NCI-H748 (cell line): Measurements from ENCODE around the gene DAB2IP.
A peak's percentile ranks its signal among the peaks of the same experiment; 100 is the strongest.
"Not testable (repeated sequence)": the region's sequence is repeated elsewhere in the genome, so short reads cannot be mapped to it uniquely, and the experiment has no call there.

Source experiments
- DNase-seq: peaks from one replicate; lab custom pipeline; 2025; ENCODE audit not compliant: unreplicated experiment; lab: John Stamatoyannopoulos, UW

Gene DAB2IP

DNA sequence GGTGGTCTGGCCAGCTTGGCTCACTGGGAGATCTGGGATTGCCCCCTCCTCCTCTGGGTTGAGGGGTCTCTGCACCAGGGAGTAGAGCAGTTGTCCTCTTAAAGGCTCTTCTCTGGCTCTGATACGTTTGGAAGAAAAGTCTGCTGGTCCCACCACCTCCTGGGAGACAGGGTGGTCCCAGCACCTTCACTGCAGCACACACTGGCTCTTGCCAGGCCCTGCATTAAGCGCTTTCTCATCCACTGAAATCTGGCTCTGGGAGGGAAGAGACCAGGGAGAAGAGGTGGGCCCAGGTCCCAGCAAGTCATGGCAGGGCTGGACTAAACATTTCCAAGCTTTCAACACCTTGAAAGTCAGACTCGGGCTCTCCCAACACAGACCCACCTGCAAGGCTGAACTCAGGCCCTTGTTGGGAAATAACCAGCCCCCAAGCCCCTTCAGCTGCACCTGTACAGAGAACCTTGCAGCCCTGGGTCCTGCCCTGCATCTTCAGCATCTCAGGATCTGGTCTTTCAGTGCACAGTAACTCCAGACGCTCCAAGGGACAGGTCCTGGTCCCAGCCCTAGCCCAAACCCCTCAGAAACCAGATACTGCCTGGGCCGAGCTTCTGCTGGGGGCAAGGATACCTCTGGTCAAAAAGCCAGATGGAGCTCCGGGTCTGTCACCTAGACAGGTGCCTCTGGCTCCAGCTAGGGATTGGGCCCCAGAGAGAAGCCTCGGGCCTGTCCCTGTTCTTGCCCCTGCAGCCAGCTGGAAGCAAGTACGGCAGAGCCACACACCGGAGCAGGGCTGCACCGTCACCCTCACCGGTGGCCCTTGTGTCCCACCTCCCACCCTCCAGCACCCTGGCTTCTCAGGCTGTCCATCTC lies 134.5 kb downstream of the DAB2IP start:
- DNase-seq = no peak

DNA sequence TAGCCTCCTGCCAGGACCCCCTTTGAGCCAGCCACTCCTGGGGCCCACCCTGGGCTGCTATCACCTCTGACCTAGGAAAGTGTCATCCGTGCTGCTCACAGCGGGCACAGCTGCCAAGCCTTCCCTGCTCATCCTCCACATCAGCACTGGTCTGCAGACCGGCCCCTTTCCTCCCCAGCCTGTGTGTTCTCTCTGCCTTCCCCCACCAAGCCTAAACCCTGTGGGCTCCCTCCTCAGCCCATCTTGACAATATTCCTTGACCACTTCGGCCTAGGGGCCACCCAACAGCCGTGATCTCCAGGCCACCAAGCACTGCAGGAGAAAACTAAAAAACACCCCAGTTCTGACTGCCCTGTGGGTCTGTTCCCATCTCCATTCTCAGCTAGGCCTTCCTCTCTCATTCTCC lies 135.1 kb downstream of the DAB2IP start:
- no peak for DNase-seq

DNA sequence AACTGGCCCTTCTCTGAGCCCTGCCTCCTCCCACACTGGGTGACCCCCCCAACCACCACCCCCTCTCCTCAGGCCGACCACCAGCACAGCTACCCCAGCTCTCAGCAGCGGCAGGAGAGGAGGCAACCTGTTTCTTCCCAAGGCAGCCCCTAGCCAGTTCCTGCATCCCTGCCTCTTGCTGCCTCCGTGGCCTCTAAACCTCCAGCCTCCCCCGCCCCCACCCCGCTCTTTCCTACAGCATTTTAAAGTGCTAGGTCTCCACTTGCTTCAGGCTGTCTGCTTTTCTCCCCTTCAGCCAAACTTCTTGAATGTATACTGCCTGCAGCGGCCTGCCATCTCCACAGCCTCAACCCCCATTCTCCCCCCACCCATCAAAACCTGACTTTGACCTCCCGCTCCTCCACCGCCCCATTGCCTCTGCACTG lies 135.6 kb downstream of the DAB2IP start:
- no peak for DNase-seq

DNA sequence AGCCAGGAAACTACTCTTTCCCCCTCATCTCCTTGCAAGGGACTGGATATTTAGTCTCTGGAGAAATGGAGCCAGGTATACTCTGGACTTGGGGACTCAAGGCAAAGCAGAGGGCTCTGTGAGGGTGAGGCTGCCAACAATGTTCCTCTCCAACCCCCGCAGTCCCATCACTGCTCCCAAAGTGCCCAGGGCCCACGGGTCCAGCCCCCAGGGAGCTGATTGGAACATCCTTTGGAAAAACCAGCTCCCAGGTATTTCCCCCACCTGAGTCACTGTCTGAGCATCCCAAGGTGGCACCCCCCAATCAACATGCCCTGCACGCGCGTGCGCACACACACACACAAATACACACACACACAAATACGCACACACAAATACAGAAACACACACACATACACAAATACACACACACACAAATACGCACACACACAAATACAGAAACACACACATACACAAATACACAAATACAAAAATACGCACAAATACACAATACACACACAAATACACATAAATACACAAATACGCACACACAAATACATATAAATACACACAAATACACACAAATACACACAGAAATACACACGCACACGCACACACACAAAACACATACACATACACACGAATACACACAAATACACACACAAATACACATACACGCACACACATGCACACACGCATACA lies 137.4 kb downstream of the DAB2IP start:
- DNase-seq = no peak

DNA sequence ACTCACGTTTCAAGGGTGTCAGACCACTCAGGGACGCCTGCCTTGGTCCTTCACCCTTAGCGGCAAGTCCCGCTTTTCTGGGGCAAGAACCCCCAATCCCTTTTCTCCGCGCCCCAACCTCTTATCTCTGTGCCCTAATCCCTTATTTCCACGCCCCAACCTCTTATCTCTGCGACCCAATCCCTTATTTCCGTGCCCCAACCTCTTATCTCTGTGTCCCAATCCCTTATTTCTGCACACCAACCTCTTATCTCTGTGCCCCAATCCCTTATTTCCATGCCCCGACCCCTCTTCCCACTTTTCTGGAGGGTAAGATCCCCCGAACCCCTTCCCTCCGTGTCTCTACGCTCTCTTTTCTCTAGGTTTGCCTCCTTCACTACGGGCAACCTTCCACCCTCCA lies 139.4 kb downstream of the DAB2IP start:
- DNase-seq = no peak

DNA sequence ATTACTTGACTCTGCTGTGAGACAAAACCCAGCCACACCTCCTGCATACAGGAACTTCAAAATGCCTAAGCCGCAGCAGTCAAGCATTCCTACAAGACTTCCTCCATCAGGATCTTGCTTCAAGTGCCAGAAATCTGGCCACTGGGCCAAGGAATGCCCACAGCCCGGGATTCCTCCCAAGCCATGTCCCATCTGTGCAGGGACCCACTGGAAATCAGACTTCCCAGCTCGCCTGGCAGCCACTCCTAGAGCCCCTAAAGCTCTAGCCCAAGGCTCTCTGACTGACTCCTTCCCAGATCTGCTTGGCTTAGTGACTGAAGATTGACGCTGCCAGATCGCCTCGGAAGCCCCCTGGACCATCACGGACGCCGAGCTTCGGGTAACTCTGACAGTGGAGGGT lies 141.0 kb downstream of the DAB2IP start:
- DNase-seq = not testable (repeated sequence)

DNA sequence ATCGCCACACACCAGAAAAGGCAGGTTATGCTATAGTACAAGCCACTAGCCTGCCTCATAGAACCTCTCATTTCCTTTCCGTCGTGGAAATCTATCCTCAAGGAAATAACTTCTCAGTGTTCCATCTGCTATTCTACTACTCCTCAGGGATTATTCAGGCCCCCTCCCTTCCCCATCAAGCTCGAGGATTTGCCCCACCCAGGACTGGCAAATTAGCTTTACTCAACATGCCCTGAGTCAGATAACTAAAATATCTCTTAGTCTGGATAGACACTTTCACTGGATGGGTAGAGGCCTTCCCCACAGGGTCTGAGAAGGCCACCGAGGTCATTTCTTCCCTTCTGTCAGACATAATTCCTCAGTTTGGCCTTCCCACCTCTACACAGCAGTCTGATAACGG lies 142.9 kb downstream of the DAB2IP start:
- not testable (repeated sequence) for DNase-seq

DNA sequence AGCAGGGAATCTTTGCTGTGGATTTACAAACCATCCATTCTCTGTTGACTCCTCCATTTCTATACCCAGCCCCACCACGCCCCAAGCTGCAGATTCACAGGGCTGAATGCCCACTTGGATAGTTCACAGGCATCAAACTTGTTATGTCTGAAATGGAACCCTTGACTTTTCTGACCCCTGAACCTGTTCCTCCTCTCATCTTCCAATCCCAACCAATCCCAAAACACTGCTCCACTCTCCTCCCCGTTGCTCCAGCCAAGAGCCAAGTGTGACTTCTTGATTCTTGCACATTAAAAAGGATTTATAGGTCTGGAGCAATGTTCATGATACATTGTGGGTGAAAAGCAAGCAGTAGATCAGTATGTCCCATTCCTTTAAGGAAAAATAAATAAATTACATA lies 145.6 kb downstream of the DAB2IP start:
- no peak for DNase-seq

DNA sequence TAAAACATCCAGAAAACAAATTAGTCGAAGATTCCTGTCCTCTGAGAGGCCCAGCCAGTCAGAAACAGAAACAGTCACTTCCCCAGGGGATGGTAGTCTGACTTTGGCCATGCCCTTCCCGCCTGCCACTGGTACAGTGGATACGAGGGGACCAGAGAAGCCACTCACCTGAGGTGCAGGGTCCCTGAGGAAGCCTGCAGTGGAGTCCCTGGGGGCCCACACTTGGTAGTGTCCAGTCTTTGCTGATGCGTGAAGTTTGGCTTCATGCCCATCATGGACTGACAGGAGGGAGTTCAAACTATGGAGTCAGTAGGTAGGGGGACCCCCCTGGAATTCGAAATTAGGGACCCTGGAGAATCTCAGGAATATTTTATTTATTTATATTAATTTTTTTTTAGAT lies 147.5 kb downstream of the DAB2IP start:
- DNase-seq = no peak

DNA sequence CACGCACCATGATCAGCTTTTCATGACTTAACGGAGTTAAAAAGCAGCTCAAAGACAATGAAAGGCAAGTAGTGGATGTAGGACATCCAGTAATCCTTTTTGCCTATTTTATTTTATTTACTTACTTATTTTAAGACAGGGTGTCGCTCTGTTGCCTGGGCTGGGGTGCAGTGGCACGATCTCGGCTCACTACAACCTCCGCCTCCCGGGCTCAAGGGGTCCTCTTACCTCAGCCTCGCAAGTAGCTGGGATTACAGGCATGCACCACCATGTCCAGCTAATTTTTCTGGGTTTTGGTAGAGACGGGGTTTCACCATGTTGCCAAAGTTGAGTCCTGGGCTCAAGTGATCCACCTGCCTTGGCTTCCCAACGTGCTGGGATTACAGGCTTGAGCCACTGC lies 148.9 kb downstream of the DAB2IP start:
- no peak for DNase-seq

DNA sequence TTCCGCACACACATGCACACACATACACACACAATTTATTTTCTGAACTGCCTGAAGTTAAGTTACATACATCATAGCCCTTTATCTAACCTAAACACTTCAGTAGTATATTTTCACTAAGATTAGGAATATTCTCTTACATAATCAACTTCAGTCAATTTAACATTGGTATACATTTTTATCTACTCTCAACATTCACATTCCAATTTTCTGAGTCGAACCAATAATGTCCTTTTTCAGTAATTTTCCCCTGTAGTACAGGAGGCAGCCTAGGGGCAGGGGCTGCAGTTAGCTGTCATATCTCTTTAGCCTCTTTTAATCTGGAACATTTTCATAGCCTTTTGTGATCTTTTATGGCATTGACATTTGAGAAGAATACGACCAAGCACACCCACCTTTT lies 150.1 kb downstream of the DAB2IP start:
- no peak for DNase-seq

DNA sequence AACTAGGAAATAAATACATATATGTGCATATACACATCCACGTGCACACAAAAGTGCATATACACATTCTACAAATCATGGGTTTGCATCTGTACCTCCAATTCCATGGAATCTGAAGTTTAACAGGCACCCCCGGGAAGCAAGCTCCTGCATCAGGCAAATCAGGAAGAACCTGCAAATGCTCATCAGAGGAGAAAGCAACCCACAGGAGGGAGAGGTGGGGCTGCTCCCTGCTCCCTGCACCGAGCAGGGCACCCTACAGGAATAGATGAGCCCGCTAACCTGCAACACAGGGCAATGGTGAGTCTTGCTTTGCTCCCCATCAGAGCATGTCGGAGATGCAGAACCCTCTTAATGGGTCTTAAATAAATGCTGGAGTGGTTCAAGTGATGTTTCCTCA lies 151.3 kb downstream of the DAB2IP start:
- DNase-seq = no peak

DNA sequence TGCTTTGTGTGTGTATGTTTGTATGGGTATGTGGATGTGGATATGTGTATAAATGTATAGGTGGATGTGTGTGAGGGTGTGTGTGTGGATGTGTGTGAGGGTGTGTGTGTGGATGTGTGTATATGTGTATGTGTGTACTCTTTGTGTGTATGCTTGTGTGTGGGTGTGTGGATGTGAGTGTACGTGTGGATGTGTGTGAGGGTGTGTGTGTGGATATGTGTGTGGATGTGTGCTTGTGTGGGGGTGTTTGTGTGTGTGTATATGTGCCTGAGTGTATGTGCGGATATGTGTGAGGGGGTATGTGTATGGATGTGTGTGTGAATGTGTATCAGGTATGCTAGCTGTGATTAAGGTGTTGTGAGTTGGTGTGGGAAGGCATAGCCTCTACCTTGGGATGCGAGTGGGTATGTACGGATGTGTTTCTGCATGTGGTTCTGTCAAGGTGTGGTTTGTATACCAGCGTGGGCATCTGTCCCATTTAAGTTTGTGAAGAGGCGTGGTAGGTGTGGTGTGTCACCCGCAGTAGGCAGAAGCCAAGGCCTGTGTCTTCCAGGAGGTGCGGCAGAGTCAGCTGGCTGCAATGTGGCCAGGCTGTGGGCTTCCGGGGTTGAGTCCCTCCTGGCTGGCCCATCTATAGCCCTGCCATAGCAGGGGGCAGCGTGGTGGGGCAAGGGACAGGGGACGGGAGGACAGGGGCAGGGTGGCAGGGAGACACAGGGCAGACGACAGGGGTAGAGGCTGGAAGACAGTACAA lies 155.8 kb downstream of the DAB2IP start:
- DNase-seq = no peak

DNA sequence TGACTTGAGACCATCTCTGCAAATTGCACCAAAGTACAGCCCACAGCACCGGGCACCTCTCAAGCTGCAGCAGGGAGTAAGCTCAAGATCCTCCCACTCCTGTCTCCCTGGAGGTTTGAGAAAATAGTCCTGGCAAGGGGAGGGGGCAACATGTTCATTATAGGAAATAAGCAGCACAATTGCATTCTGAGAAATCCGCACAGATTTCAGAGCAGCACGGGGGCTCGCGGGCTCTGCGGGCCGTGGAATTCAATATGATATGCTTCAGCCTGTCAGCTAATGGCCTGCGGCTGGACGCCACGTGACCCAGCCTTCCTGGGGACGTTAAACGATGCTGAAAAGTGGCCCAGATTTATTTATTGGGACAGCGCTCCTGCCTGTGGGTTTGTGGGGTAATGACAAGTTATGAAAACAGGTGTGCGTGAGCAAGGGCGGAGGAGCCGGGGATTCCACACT lies 156.4 kb downstream of the DAB2IP start:
- peak; percentile 19 for DNase-seq

DNA sequence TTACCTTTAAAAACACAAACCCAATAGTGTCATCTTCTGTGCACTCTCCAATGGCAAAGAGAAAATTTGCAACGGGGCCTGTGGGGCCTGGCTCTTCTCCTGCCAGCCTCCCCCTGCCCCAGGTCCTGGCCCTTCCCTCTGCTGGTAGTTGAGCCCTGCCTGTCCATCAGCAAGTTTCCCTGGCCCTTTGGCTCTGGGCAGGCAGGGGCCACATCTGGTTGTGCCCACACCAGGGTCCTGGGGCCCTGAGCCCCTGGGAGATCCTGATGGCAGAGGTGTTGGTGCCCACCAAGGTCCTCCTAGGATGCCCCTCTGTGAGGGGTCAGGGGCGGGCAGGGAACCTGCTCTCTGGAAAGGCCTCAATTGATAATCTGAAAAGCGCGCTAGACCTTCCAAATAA lies 157.3 kb downstream of the DAB2IP start:
- no peak for DNase-seq

DNA sequence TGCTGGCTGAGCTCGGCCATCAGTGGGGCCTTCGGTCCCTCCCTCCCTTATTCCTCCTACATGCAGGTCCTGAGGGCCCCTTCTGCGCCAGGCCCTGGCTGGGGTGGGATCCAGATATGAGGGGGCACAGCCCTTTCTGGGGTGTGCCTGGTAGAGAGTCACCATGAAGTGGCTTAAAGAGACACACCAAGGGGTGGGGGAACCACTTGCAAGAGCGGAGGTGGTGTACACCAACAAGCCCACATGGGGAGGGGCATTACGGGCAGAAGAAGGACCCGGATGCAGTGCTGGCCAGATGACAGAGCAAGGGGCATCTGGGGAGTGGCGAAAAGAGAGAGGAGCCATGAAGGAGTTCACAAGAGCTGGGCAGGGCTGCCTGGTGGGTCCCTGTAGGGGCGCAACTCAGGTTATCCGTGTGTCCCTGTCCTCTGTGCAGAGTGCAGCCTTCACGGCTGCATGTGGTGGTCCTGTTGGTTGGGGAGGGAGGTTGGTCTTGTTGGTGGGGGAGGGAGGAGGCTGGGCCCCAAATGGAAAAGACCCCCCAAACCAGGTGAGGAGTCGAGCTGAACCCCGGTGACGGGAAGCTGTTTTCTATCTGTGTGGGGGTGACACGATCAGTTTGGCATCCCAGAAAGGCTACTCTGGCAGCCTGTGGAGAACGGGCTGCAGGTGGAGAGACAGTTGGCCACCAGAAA lies 158.1 kb downstream of the DAB2IP start:
- DNase-seq = no peak

DNA sequence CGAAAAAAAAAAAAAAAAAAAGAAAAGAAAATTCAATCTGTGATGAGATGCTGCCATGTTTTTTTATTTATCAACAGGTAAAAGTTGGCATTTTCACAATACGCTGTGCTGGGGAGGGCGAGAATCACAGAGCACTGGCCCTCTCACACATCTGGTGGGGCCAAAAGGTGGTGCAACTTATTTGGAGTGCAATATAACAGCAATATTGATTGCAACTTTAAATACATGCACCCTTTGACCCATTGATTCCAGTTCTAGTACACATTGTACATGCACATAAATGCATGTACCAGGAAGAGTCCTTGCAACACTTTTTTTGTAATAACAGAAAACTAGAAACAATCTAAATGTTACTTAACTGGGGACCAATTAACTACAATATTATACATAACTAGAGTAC lies 159.1 kb downstream of the DAB2IP start:
- no peak for DNase-seq

DNA sequence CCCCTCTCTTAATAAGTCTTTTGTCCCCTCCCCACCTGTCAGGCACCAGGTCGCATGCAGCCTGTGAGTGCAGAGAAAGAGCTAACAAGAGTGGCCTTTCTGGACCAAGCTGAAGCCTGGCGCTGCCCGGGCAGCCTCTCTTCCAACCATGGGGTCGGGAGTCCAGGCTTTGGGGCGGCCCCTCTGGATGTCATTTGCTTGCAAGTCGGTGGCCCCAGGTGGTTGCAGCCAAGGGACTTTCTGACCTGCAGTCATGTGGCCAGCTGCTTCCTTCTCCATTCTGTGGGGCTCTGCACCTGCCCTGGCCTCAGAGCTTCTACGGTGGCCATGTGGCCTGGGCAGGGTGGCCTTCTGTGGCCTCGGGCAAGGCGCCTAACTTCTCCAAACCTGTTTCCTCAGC lies 159.7 kb downstream of the DAB2IP start:
- DNase-seq = no peak

DNA sequence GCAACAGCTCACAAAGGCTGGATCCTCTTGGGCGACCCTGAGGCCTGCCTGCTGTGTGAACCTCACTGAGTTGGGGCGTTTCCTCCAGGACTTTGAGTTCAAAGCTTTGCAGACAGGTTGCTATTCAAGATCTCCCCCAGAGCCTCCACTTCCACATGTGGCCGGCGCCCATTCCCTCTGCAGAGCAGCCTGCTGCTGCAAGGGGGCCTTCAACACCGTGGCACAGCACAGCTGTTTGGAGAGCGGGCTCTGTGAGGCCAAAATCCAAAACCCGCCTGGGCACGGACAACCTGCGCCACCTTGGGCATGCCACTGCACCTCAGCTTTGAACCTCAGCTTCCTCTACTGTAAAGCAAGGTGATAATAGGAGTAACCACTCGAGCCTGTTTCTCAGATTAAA lies 160.3 kb downstream of the DAB2IP start:
- DNase-seq = no peak

DNA sequence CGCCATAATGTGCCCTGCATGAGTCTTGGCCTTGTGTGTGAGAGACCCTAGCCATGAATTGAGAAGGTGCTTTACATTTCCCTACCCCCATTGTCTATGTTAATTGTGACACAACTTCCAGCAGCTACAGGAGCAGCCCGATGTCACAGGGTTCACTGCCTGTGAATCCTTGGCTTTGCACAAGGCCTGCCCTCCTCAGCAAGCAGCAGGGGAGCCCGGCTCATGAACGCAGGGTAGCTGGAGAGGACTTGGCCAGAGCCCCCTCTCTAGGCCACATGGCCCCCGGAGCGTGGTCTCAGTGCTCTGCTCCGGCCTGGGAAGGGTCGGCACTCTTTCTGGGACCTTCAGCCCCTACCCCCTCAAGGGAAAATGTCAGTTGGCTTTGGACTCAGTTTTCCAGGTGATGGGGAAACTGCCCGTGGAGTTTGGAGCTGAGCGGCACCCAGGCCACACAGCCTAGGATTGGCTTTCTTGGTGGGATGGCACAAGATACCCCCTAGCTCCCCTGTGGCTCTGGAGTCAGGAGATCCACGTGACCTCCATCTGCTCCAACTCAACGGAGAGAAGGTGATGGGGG lies 160.8 kb downstream of the DAB2IP start:
- no peak for DNase-seq
